ENCODE data around the gene IGFBP3. TPM values are rescaled to one million over a fixed set of nuclear protein-coding genes. Genes with fewer than 3 reads are reported as not detected.
A peak's percentile ranks its signal among the peaks of the same experiment; 100 is the strongest.

The IGFBP3 gene
- total RNA-seq, 8 experiments from 2014 or later = 0.92 to 187 (median 3.3) TPM; not detected in 2

- in situ Hi-C loops (cut with MboI; ENCODE audit: low pct_unique_long_range_greater_than_20kb in 2 of 9, low sequenced_read_pairs in 9 of 9, unreplicated experiment in 9 of 9) = loop anchor here (5.0 to 25.0 kb wide), 7 partner anchors 426 to 1266 kb away; no protein-coding TSS in a partner anchor
- Histone ChIP-seq H3K4me1 (replicated peaks in 1 of 2) (no peaks in the 10 kb centered on the region), H3K4me3 (peak overlapping the region; percentile 45 to 78 (median 51)), H3K27ac (no peak overlapping the region)
- 17% methylated on average over 2 of the region's 31 CpGs; no CpG with 5 or more reads in 9 of the 10 experiments for WGBS, 10 experiments
- no peak for ATAC-seq (replicated peaks in 6 of 8)
Measured at GRCh38 chr7:45921381-45921698, 268 bp upstream of the IGFBP3 start.

- no peaks in the 10 kb centered on the region for H3K4me1 ChIP-seq (replicated peaks in 1 of 2)
- 0 to 41% (median 16%) methylated on average over 1 to 15 of the region's 19 CpGs for WGBS, 10 experiments
- in situ Hi-C loops (cut with MboI; ENCODE audit: low pct_unique_long_range_greater_than_20kb in 2 of 9, low sequenced_read_pairs in 9 of 9, unreplicated experiment in 9 of 9) = loop anchor here (5.0 to 25.0 kb wide), 7 partner anchors 427 to 1267 kb away; no protein-coding TSS in a partner anchor
- H3K27ac ChIP-seq = no peak overlapping the region
- H3K4me3 ChIP-seq = peak overlapping the region; percentile 45 to 78 (median 51)
- ATAC-seq (replicated peaks in 6 of 8) = no peak
Measured at GRCh38 chr7:45919993-45920459, 1.0 kb downstream of the IGFBP3 start.

GRCh38 chr7:45919231-45919784, 1.8 kb downstream of the IGFBP3 start:
- no peaks in the 10 kb centered on the region for H3K4me1 ChIP-seq (replicated peaks in 1 of 2)
- no peak overlapping the region for H3K27ac ChIP-seq
- no peak overlapping the region for H3K4me3 ChIP-seq
- in situ Hi-C loops (cut with MboI; ENCODE audit: low pct_unique_long_range_greater_than_20kb in 2 of 9, low sequenced_read_pairs in 9 of 9, unreplicated experiment in 9 of 9) = loop anchor here (25.0 kb wide), 4 partner anchors 443 to 1268 kb away; no protein-coding TSS in a partner anchor
- no peak for ATAC-seq (replicated peaks in 6 of 8)
- WGBS, 10 experiments = 0 to 64% (median 49%) methylated on average over 1 to 8 of the region's 9 CpGs; no CpG with 5 or more reads in 1 of the 10 experiments

GRCh38 chr7:45918556-45918955, 2.5 kb downstream of the IGFBP3 start:
- Histone ChIP-seq H3K4me3 (no peak overlapping the region), H3K4me1 (replicated peaks in 1 of 2) (no peaks in the 10 kb centered on the region), H3K27ac (no peak overlapping the region)
- in situ Hi-C loops (cut with MboI; ENCODE audit: low pct_unique_long_range_greater_than_20kb in 2 of 9, low sequenced_read_pairs in 9 of 9, unreplicated experiment in 9 of 9) = loop anchor here (25.0 kb wide), 4 partner anchors 444 to 1269 kb away; no protein-coding TSS in a partner anchor
- 94 to 100% (median 100%) methylated on average over 1 to 2 of the region's 2 CpGs; no CpG with 5 or more reads in 3 of the 10 experiments for WGBS, 10 experiments
- no peak for ATAC-seq (replicated peaks in 6 of 8)

GRCh38 chr7:45917658-45918057, 3.4 kb downstream of the IGFBP3 start:
- ATAC-seq (replicated peaks in 6 of 8) = peak in 4 of 8 experiments; percentile 13 to 72 (median 40)
- Histone ChIP-seq H3K4me3 (no peak overlapping the region), H3K4me1 (replicated peaks in 1 of 2) (no peaks in the 10 kb centered on the region), H3K27ac (no peak overlapping the region)
- 0 to 60% (median 2%) methylated on average over 1 to 12 of the region's 15 CpGs; no CpG with 5 or more reads in 1 of the 10 experiments for WGBS, 10 experiments
- in situ Hi-C loops (cut with MboI; ENCODE audit: low pct_unique_long_range_greater_than_20kb in 2 of 9, low sequenced_read_pairs in 9 of 9, unreplicated experiment in 9 of 9) = loop anchor here (25.0 kb wide), 4 partner anchors 445 to 1270 kb away; no protein-coding TSS in a partner anchor

GRCh38 chr7:45917064-45917463, 4.0 kb downstream of the IGFBP3 start:
- no peak overlapping the region for H3K27ac ChIP-seq
- no peaks in the 10 kb centered on the region for H3K4me1 ChIP-seq (replicated peaks in 1 of 2)
- 0 to 100% (median 68%) methylated on average over 1 to 13 of the region's 14 CpGs for WGBS, 10 experiments
- in situ Hi-C loops (cut with MboI; ENCODE audit: low pct_unique_long_range_greater_than_20kb in 2 of 9, low sequenced_read_pairs in 9 of 9, unreplicated experiment in 9 of 9) = loop anchor here (25.0 kb wide), 4 partner anchors 445 to 1270 kb away; no protein-coding TSS in a partner anchor
- ATAC-seq (replicated peaks in 6 of 8) = no peak
- H3K4me3 ChIP-seq = no peak overlapping the region

GRCh38 chr7:45915606-45916005, 5.5 kb downstream of the IGFBP3 start:
- Histone ChIP-seq H3K27ac (no peak overlapping the region), H3K4me1 (replicated peaks in 1 of 2) (no peaks in the 10 kb centered on the region), H3K4me3 (no peak overlapping the region)
- in situ Hi-C loops (cut with MboI; ENCODE audit: low pct_unique_long_range_greater_than_20kb in 2 of 9, low sequenced_read_pairs in 9 of 9, unreplicated experiment in 9 of 9) = loop anchor here (25.0 kb wide), 4 partner anchors 447 to 1272 kb away; no protein-coding TSS in a partner anchor
- WGBS, 10 experiments = 53 to 100% (median 90%) methylated on average over 1 to 3 of the region's 3 CpGs; no CpG with 5 or more reads in 4 of the 10 experiments
- no peak for ATAC-seq (replicated peaks in 6 of 8)

GRCh38 chr7:45914911-45915310, 6.2 kb downstream of the IGFBP3 start:
- in situ Hi-C loops (cut with MboI; ENCODE audit: low pct_unique_long_range_greater_than_20kb in 2 of 9, low sequenced_read_pairs in 9 of 9, unreplicated experiment in 9 of 9) = loop anchor here (25.0 kb wide), 4 partner anchors 447 to 1272 kb away; no protein-coding TSS in a partner anchor
- no peaks in the 10 kb centered on the region for H3K4me1 ChIP-seq (replicated peaks in 1 of 2)
- no peak overlapping the region for H3K4me3 ChIP-seq
- ATAC-seq (replicated peaks in 6 of 8) = no peak
- 80 to 100% (median 97%) methylated on average over 1 to 9 of the region's 12 CpGs; no CpG with 5 or more reads in 4 of the 10 experiments for WGBS, 10 experiments
- no peak overlapping the region for H3K27ac ChIP-seq

GRCh38 chr7:45912972-45913371, 8.1 kb downstream of the IGFBP3 start:
- H3K4me3 ChIP-seq = no peak overlapping the region
- in situ Hi-C loops (cut with MboI; ENCODE audit: low pct_unique_long_range_greater_than_20kb in 2 of 9, low sequenced_read_pairs in 9 of 9, unreplicated experiment in 9 of 9) = loop anchor here (25.0 kb wide), 4 partner anchors 449 to 1274 kb away; no protein-coding TSS in a partner anchor
- no peak overlapping the region for H3K27ac ChIP-seq
- WGBS, 10 experiments = 61 to 100% (median 85%) methylated on average over 1 to 5 of the region's 7 CpGs; no CpG with 5 or more reads in 1 of the 10 experiments
- H3K4me1 ChIP-seq (replicated peaks in 1 of 2) = no peaks in the 10 kb centered on the region
- ATAC-seq (replicated peaks in 6 of 8) = no peak

- H3K4me1 ChIP-seq (replicated peaks in 1 of 2) = no peaks in the 10 kb centered on the region
- H3K27ac ChIP-seq = no peak overlapping the region
- in situ Hi-C loops (cut with MboI; ENCODE audit: low pct_unique_long_range_greater_than_20kb in 2 of 9, low sequenced_read_pairs in 9 of 9, unreplicated experiment in 9 of 9) = loop anchor here (25.0 kb wide), 4 partner anchors 451 to 1276 kb away; no protein-coding TSS in a partner anchor
- ATAC-seq (replicated peaks in 6 of 8) = no peak
- no peak overlapping the region for H3K4me3 ChIP-seq
- 60 to 96% (median 85%) methylated on average over 1 to 7 of the region's 9 CpGs; no CpG with 5 or more reads in 4 of the 10 experiments for WGBS, 10 experiments
Measured at GRCh38 chr7:45911311-45911710, 9.8 kb downstream of the IGFBP3 start.

GRCh38 chr7:45910855-45911254, 10.2 kb downstream of the IGFBP3 start:
- 20 to 100% (median 90%) methylated on average over 1 to 3 of the region's 3 CpGs; no CpG with 5 or more reads in 1 of the 10 experiments for WGBS, 10 experiments
- no peak for ATAC-seq (replicated peaks in 6 of 8)
- Histone ChIP-seq H3K4me3 (no peak overlapping the region), H3K27ac (no peak overlapping the region), H3K4me1 (replicated peaks in 1 of 2) (no peaks in the 10 kb centered on the region)
- in situ Hi-C loops (cut with MboI; ENCODE audit: low pct_unique_long_range_greater_than_20kb in 2 of 9, low sequenced_read_pairs in 9 of 9, unreplicated experiment in 9 of 9) = loop anchor here (25.0 kb wide), 4 partner anchors 451 to 1276 kb away; no protein-coding TSS in a partner anchor

GRCh38 chr7:45909561-45909960, 11.5 kb downstream of the IGFBP3 start:
- Histone ChIP-seq H3K4me3 (no peak overlapping the region), H3K4me1 (replicated peaks in 1 of 2) (no peaks in the 10 kb centered on the region), H3K27ac (no peak overlapping the region)
- in situ Hi-C loops (cut with MboI; ENCODE audit: low pct_unique_long_range_greater_than_20kb in 2 of 9, low sequenced_read_pairs in 9 of 9, unreplicated experiment in 9 of 9) = loop anchor here (25.0 kb wide), 4 partner anchors 453 to 1278 kb away; no protein-coding TSS in a partner anchor
- ATAC-seq (replicated peaks in 6 of 8) = no peak

GRCh38 chr7:45902820-45903219, 18.3 kb downstream of the IGFBP3 start:
- in situ Hi-C loops (cut with MboI; ENCODE audit: low pct_unique_long_range_greater_than_20kb in 2 of 9, low sequenced_read_pairs in 9 of 9, unreplicated experiment in 9 of 9) = loop anchor here (25.0 kb wide), 4 partner anchors 459 to 1284 kb away; no protein-coding TSS in a partner anchor
- WGBS, 10 experiments = 100% methylated on average over 1 of the region's 1 CpG; no CpG with 5 or more reads in 7 of the 10 experiments
- Histone ChIP-seq H3K4me1 (replicated peaks in 1 of 2) (no peaks in the 10 kb centered on the region), H3K4me3 (no peak overlapping the region), H3K27ac (no peak overlapping the region)
- ATAC-seq (replicated peaks in 6 of 8) = no peak

Data from motor neuron (in vitro differentiated cells).